GM18909 (cell line): Measurements from ENCODE around the gene UBR7.
"Not testable (repeated sequence)": the region's sequence is repeated elsewhere in the genome, so short reads cannot be mapped to it uniquely, and the experiment has no call there.

Experiments used
- ATAC-seq: cut with Tn5 transposase; IDR thresholded peaks from one replicate; pipeline ENCODE4 v1.9.1; 2021; ENCODE audit warnings: mild to moderate bottlenecking; ENCODE audit not compliant: unreplicated experiment, poor library complexity

UBR7 gene

DNA sequence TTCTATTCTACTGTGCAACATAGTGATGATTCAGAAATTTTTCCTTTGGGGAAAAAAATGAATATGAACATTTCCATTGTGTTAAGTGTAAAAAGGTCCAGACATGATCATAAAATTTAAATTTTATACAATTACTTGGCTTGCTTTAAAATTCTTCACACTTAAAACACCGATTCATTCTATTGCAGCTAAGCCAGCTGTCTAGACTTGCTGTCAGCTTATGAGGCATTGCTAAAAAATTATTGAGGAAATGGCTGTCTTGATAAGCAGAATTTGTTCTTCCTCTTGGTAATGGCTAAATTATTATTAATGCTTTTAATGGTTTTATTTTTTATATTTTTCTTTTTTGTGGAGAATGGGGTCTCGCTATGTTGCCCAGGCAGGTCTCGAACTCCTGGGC is 20.1 kb upstream of the UBR7 start:
- no peak for ATAC-seq

GRCh38 chr14:93195316-93195999 is 11.6 kb upstream of the UBR7 start:
- ATAC-seq: no peak

GRCh38 chr14:93199031-93199430 is 8.0 kb upstream of the UBR7 start:
- no peak for ATAC-seq

DNA sequence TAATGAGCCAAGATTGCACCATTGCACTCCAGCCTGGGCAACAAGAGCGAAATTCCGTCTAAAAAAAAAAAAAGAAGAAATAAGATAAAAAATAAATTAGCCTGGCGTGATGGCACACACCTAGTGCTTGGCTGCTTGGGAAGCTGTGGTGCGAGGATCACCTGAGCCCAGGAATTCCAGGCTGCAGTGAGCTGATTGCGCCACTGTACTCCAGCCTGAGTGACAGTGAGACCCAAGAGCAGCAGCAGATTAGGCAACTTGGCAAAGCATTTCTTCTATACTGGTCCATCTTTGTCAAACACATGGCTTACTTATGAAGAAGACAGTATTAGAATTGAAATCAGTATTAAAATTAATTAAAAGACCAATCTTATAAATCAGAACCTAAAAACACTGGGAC is 6.5 kb upstream of the UBR7 start:
- no peak for ATAC-seq

DNA sequence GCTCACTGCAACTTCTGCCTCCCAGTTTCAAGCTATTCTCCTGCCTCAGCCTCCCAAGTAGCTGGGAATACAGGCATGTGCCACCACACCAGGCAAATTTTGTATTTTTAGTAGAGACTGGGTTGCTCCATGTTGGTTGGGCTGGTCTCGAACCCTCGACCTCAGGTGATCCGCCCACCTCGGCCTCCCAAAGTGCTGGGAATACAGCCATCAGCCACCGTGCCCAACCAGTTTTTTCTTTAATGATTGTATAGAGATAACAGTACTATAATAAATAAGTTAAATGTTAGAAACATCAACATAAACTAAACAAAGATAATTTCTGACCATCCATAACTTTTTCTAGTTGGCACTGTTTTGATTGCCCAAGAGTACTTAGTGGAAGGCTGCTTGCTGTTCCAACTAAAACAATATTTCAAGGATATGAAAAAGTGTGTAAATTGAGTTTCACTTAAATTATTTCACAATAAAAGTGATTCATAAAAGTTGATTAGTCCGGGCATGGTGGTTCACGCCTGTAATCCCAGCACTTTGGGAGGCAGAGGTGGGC is 5.8 kb upstream of the UBR7 start:
- ATAC-seq: no peak

DNA sequence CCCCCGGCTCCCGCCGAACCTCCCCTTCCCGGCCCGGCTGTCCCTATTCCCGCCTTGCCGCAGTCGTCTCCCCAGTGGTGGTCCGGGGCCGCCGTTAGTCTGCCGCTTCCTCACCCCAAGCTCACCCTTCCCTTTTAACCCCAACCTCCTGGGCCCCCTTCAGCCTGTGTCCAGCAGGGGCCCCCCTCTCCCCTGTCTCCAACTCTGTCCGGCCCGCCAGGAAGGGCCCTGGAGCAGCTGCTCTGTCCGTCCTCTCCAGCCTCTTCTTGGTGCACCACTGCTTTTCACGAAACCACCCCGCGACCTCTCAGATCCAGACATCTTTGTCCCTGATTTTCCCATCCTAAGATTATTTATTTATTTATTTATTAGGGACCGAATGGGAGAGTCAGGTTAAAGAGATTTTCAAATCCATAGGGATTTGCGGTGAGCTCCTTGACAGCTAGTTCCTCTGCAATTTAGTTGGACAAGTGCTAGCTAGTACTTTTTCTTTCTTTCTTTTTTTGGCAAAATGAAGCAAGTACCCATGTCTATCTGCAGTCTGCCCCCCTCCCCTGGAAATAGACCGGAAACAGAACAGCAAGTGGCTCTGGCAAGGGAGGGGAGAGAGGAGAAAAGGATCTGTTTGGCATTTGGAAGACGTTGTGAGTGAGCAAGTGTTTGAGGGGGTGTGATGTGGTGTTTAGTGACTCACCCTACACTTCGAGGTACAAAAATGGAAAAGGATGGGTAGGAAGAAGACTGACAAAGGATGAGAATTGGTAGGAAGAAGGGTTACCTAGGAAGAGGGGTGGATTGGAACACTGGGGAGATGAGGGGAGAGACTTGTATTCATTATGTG is 632 bp downstream of the UBR7 start:
- ATAC-seq: peak; percentile 35

DNA sequence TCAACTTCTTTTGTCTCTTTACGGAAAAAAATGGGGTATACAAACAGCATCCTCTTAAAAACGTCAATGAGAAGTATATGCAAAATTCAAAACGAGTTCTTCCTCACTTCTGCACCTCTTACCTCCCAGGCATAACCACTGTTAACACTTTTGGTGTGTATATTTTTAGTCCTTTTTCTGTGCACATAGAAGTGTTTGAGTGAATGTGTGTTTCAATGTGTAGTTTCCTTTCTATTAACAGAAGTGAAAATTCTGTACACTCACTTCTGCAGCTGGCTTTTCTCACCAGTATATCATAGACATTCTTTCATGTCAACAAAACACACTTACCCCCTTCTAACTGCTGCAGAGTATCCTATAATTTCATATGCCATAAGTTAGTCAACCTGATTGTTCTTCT is 5.4 kb downstream of the UBR7 start:
- peak; percentile 69 for ATAC-seq

- no peak for ATAC-seq
These were observed 7.5 kb downstream of the UBR7 start for GRCh38 chr14:93214598-93214997.

- ATAC-seq: peak; percentile 57
These were observed 12.2 kb downstream of the UBR7 start for GRCh38 chr14:93219103-93219726.

GRCh38 chr14:93220509-93220908 is 13.5 kb downstream of the UBR7 start:
- no peak for ATAC-seq

DNA sequence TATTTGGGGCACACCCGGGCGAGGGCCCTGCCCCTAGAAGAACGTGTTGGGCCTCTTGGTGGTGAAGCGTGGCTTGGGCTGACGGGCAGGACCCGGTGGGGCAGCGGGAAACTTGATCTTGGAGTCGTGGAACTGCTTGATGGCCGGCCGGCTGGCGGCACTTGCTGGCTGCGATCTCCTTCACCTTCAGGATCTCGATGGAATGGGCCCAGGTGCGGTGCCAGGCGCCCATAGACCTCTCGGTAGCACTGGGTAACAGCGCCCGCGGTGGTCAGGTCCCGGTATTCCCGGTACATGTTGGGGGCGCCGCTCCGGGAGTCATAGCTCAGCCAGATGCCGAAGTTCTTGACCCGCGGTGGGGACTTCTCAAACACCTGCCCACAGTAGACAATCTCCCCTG is 16.5 kb downstream of the UBR7 start:
- no peak for ATAC-seq

DNA sequence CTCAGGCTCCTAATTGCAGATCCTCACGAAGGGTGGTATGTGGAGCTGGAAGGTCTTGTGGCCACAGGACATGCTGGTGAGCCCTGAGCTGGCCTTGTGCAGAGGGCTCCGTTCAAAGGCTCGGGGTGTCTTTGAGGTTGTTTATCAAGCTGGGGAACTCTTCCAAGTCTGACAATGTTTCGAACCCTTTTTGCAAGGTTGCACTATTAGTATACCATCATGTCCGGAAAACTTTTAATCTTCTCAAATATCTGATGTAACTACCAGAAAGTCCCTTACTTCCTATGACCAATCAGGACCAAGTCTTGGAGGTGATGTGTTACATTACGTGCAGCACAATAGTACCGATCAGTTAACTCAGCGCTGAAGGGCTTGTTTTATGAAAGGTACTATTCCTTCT is 21.5 kb downstream of the UBR7 start:
- ATAC-seq: no peak

- no peak for ATAC-seq
These were observed 23.5 kb downstream of the UBR7 start for GRCh38 chr14:93230539-93230938.

DNA sequence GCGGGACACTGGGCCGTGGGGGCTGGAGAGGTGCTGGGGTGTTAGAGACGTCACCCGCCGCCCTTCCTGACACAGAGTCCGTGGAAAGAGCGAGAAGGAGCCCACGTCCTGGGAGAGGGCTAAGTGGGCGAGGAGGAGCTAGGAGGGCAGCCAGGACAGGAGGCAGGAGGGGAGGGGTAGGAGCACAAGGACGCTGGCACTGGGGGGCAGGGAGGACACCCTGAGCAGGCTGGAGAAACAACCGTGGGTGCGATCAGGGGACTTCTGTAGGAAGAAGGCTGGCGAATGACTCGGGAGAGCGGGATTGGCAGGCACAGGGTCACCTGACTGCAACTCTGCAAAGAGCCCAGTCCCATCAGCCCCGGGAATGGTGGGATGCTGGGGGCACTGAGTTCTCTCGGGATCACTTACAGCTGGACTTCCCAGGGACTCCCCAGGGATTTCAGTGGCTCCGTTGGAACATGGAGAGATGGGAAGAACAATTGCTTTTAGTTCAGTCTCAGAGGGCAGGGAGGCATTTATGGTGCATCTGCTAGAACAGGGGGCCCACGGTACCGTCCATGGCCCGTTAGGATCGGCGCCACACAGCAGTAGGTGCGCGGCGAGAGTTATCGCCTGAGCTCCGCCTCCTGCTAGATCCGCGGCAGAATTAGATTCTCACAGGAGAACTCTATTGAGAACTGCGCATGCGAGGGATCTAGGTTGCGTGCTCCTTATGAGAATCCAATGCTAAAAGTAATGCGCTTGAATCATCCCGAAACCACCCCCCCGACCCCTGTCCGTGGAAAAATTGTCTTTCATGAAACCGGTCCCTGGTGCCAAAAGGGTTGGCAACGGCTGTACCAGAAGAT is 24.3 kb downstream of the UBR7 start:
- no peak for ATAC-seq

GRCh38 chr14:93232159-93232558 is 25.1 kb downstream of the UBR7 start:
- ATAC-seq: no peak

- ATAC-seq: not testable (repeated sequence)
These were observed 26.0 kb downstream of the UBR7 start for GRCh38 chr14:93233078-93233477.

DNA sequence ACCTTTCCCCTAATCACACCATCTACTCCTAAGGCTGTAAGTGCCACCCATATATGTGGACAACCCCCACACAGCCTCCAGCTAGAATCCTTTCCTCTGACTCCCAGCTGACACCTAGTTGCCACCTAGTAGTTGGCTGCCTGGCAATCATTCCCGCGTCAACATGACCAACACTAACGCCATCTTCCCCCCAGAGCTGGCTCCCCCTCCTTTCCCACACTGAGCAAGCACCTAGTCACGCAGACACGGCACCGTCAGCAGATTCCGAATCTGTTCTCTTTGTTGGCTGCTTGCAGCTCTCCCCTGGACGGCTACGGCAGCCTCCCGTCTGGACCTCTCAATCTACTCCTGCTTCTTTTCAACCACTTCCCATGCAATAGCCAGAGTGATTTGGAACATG is 27.7 kb downstream of the UBR7 start:
- ATAC-seq: no peak

DNA sequence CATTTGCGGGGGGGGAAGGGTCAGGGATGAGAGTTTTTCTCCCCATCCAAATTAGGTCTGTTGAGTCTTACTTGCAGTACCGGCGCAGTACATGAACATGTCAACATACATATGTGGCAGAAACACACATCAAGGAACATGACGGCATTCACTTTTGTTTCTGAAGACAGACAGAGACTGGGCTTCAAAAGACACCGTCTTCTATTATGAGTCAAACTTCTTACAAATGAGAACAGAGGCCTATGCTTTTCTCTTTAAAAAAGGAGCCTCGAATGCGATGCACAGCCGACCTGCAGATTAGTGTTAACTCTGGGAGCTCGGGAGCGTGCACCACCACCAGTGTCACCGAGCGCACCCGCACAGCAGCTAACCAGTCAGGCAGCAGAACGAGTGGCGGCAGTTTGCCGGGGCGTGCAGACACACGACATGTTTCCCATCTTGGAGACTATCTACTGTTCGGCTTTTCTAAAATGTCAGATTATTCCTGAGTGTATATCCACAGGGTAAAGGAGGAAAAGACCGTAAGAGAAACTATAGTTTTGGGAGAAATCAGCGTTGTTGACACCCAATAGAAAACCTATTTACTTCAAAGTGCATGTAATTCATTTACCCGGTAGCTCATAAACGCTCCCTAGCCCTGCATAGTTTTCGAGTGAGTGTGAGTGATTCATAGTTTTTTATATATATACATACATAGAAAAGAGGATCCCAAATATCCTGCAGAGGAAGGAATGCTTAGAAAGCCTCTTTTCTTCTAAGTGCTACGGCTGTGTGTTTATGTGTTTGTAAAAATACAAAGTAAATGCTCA is 33.0 kb downstream of the UBR7 start:
- no peak for ATAC-seq

DNA sequence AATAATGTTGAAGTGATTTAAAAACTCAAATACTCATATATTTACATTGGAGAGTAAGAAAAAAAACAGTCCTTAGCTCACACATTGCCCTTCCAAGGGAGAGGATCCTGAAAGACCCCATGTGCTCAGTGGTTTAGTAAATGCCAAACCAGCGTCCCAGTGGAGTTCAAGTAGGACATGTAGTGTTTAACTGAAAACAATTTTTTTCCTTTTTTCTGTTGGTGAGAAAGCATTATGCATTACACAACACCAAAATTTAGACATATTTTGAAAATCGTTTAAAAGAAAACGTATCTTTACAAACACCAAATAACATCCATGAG is 33.6 kb downstream of the UBR7 start:
- no peak for ATAC-seq
